Medulla oblongata (tissue), 1 donor: Measurements from ENCODE around the gene OSMR.

Experiments
- DNase-seq: peaks from one replicate; pipeline ENCODE4 v3.0.0-alpha.2; 2015; ENCODE audit errors: extremely low spot score

OSMR gene

GRCh38 chr5:38871790-38872551 lies 26.2 kb downstream of the OSMR start:
- no peak for DNase-seq

- DNase-seq: no peak
Observed at GRCh38 chr5:38872826-38873225, 27.0 kb downstream of the OSMR start.

- DNase-seq: no peak
Observed at GRCh38 chr5:38874948-38875456, 29.2 kb downstream of the OSMR start.

GRCh38 chr5:38878391-38879077 lies 32.7 kb downstream of the OSMR start:
- no peak for DNase-seq

- DNase-seq: no peak
Observed at GRCh38 chr5:38879078-38879460, 33.3 kb downstream of the OSMR start.

GRCh38 chr5:38883842-38884241 lies 38.0 kb downstream of the OSMR start:
- peak; percentile 54 for DNase-seq

GRCh38 chr5:38885208-38885607 lies 39.4 kb downstream of the OSMR start:
- no peak for DNase-seq

GRCh38 chr5:38888041-38888440 lies 42.2 kb downstream of the OSMR start:
- DNase-seq: no peak

GRCh38 chr5:38889424-38889823 lies 43.6 kb downstream of the OSMR start:
- DNase-seq: no peak

- DNase-seq: no peak
Observed at GRCh38 chr5:38891563-38891962, 45.8 kb downstream of the OSMR start.

GRCh38 chr5:38892363-38892762 lies 46.6 kb downstream of the OSMR start:
- DNase-seq: no peak

- DNase-seq: no peak
Observed at GRCh38 chr5:38896760-38897159, 50.9 kb downstream of the OSMR start.

- no peak for DNase-seq
Observed at GRCh38 chr5:38899936-38900335, 54.1 kb downstream of the OSMR start.

GRCh38 chr5:38905516-38905915 lies 59.7 kb downstream of the OSMR start:
- DNase-seq: no peak

GRCh38 chr5:38906503-38906902 lies 60.7 kb downstream of the OSMR start:
- no peak for DNase-seq

- no peak for DNase-seq
Observed at GRCh38 chr5:38911933-38912332, 66.1 kb downstream of the OSMR start.

GRCh38 chr5:38913714-38914113 lies 67.9 kb downstream of the OSMR start:
- DNase-seq: no peak

GRCh38 chr5:38916802-38917201 lies 71.0 kb downstream of the OSMR start:
- no peak for DNase-seq

- DNase-seq: no peak
Observed at GRCh38 chr5:38921174-38921573, 75.4 kb downstream of the OSMR start.

- DNase-seq: peak; percentile 60
Observed at GRCh38 chr5:38922199-38922598, 76.4 kb downstream of the OSMR start.

GRCh38 chr5:38923661-38924451 lies 78.0 kb downstream of the OSMR start:
- no peak for DNase-seq

- DNase-seq: no peak
Observed at GRCh38 chr5:38925154-38925925, 79.5 kb downstream of the OSMR start.
